OCI-LY7 (cell line): ENCODE results near the gene OR4D5.

Source experiments
- EZH2phosphoT487 ChIP-seq: fragments of 200-600 bp; sonication (generic); IDR thresholded peaks from 2 replicates; pipeline ENCODE4 v1.6.1; 2018; ENCODE audit warnings: low read depth, borderline replicate concordance, mild to moderate bottlenecking, mixed run types, antibody characterized with exemption, low read length, moderate library complexity, mixed read lengths
- TF ChIP-seq, protein P1 (sequence below): fragments of 200-600 bp; sonication (generic); conservative IDR thresholded peaks from 2 replicates; pipeline ENCODE4 v1.5.1; 2014; ENCODE audit warnings: mild to moderate bottlenecking, antibody characterized with exemption, low read length, moderate library complexity, mixed read lengths

DNA sequence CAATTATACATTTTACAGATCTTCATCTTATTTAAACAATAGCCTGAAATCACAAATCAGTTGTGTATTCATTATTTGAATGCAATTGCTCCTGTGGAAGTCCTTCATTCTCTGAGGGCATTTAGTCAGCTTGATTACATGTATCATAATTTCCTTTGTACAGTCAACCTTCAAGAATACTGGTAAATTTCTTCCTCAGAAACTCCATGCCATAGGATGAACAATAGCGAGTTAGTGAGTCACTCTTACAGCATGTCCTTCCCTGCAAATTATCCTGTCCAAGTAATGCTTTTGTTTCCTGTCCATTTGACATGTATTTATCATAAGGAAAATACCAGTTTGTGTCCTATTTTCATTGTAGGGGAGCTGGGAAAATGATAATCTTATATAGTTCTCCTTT is 34.4 kb downstream of the OR4D5 start:
- TF ChIP-seq, protein P1, sequence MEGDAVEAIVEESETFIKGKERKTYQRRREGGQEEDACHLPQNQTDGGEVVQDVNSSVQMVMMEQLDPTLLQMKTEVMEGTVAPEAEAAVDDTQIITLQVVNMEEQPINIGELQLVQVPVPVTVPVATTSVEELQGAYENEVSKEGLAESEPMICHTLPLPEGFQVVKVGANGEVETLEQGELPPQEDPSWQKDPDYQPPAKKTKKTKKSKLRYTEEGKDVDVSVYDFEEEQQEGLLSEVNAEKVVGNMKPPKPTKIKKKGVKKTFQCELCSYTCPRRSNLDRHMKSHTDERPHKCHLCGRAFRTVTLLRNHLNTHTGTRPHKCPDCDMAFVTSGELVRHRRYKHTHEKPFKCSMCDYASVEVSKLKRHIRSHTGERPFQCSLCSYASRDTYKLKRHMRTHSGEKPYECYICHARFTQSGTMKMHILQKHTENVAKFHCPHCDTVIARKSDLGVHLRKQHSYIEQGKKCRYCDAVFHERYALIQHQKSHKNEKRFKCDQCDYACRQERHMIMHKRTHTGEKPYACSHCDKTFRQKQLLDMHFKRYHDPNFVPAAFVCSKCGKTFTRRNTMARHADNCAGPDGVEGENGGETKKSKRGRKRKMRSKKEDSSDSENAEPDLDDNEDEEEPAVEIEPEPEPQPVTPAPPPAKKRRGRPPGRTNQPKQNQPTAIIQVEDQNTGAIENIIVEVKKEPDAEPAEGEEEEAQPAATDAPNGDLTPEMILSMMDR = no peak
- TF ChIP-seq EZH2phosphoT487 = no peak
